Activated CD4-positive, alpha-beta T cell treated with anti-CD3 and anti-CD28 coated beads for 24 hours (primary cell): ENCODE data around the gene A1CF.
"Not testable (repeated sequence)": the region's sequence is repeated elsewhere in the genome, so short reads cannot be mapped to it uniquely, and the experiment has no call there.

Source experiments
- DNase-seq, 2 donors: peaks; one replicate each; pipeline ENCODE4 v3.0.0-alpha.2; 2020; ENCODE audit warnings: low read depth in 2 of 2

A1CF gene

GRCh38 chr10:50788951-50789945 is 96.2 kb downstream of the A1CF start:
- DNase-seq, result no peak

DNA sequence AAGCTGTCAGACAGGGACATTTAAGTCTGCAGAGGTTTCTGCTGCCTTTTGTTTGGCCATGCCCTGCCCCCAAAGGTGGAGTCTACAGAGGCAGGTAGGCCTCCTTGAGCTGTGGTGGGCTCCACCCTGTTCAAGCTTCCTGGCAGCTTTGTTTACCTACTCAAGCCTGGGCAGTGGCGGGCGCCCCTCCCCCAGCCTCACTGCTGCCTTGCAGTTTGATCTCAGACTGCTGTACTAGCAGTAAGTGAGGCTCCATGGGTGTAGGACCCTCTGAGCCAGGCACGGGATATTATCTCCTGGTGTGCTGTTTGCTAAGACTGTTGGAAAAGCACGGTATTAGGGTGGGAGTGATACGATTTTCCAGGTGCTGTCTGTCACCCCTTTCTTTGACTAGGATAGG is 97.5 kb downstream of the A1CF start:
- not testable (repeated sequence) for DNase-seq

GRCh38 chr10:50782017-50782416 is 103.4 kb downstream of the A1CF start:
- not testable (repeated sequence) for DNase-seq

- not testable (repeated sequence) for DNase-seq
These were observed 105.4 kb downstream of the A1CF start for GRCh38 chr10:50780036-50780435.

DNA sequence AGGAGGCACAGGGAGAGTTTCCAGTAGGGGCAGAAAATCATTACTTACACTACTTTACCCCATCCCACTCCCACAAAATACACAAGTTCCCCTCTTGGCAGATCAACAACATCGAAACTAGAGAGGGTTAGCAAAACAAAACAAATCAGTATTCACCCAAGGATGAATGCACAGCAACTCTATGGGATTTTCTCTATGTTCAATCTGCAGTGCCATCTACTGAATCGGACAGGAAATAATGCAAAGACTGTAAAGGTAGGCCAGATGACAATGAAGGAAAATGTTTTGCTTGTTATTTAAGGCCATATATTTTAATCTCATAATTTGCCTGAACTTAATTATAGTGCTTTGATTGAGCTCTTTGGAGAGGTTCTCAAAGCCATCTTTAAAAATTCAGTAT is 110.6 kb downstream of the A1CF start:
- not testable (repeated sequence) for DNase-seq

GRCh38 chr10:50772042-50772441 is 113.4 kb downstream of the A1CF start:
- not testable (repeated sequence) for DNase-seq

- DNase-seq, result not testable (repeated sequence)
These were observed 118.5 kb downstream of the A1CF start for GRCh38 chr10:50766774-50767513.
